Measurements from ENCODE around the gene EIF5A.
A peak's percentile ranks its signal among the peaks of the same experiment; 100 is the strongest.

The EIF5A gene

GRCh38 chr17:7313088-7313889, 5.9 kb downstream of the EIF5A start:
- no peak for DNase-seq (ENCODE audit: low spot score)

GRCh38 chr17:7313890-7314718, 6.7 kb downstream of the EIF5A start:
- DNase-seq (ENCODE audit: low spot score): no peak

- DNase-seq (ENCODE audit: low spot score): peak; percentile 91
Observed at GRCh38 chr17:7314719-7315569, 7.5 kb downstream of the EIF5A start, which contains the start of gene GPS2. Gene GPS2 (minus strand): TSS chr17:7315360. CDS start chr17:7315052, 308 bp downstream.

- DNase-seq (ENCODE audit: low spot score): no peak
Observed at GRCh38 chr17:7315570-7316235, 8.3 kb downstream of the EIF5A start.

GRCh38 chr17:7317161-7317803, 9.9 kb downstream of the EIF5A start:
- no peak for DNase-seq (ENCODE audit: low spot score)

GRCh38 chr17:7318121-7318860, 10.9 kb downstream of the EIF5A start:
- no peak for DNase-seq (ENCODE audit: low spot score)

GRCh38 chr17:7321466-7321865, 14.0 kb downstream of the EIF5A start:
- no peak for DNase-seq (ENCODE audit: low spot score)

- no peak for DNase-seq (ENCODE audit: low spot score)
Observed at GRCh38 chr17:7322520-7323194, 15.2 kb downstream of the EIF5A start.

- DNase-seq (ENCODE audit: low spot score): peak; percentile 51
Observed at GRCh38 chr17:7323731-7324437, 16.5 kb downstream of the EIF5A start.

GRCh38 chr17:7324438-7324779, 17.0 kb downstream of the EIF5A start:
- no peak for DNase-seq (ENCODE audit: low spot score)

GRCh38 chr17:7325031-7325528, 17.7 kb downstream of the EIF5A start:
- no peak for DNase-seq (ENCODE audit: low spot score)

GRCh38 chr17:7326186-7326585, 18.8 kb downstream of the EIF5A start:
- no peak for DNase-seq (ENCODE audit: low spot score)

GRCh38 chr17:7327056-7327455, 19.6 kb downstream of the EIF5A start:
- DNase-seq (ENCODE audit: low spot score): no peak

- DNase-seq (ENCODE audit: low spot score): no peak
Observed at GRCh38 chr17:7327501-7327900, 20.1 kb downstream of the EIF5A start.

- DNase-seq (ENCODE audit: low spot score): no peak
Observed at GRCh38 chr17:7328009-7328408, 20.6 kb downstream of the EIF5A start.

GRCh38 chr17:7328840-7329373, 21.5 kb downstream of the EIF5A start, which contains the start of gene NEURL4:
Gene NEURL4 (minus strand): TSS chr17:7329335. CDS start chr17:7329312, 23 bp downstream.
- DNase-seq (ENCODE audit: low spot score): no peak

- peak; percentile 99 for DNase-seq (ENCODE audit: low spot score)
Observed at GRCh38 chr17:7329374-7329996, 22.1 kb downstream of the EIF5A start.

GRCh38 chr17:7329997-7330637, 22.7 kb downstream of the EIF5A start:
- peak; percentile 86 for DNase-seq (ENCODE audit: low spot score)
